Naive thymus-derived CD8-positive, alpha-beta T cell (primary cell): ENCODE data around the gene SERP2. TPM values are rescaled to one million over a fixed set of nuclear protein-coding genes. Genes with fewer than 3 reads are reported as not detected.

ENCODE experiments used
- ATAC-seq, 2 donors: fragments of 150-1000 bp; cut with Tn5 transposase in 1 of 2; sonication (Bioruptor Pico), chemical (Tn5 transposase) in 1 of 2; 1 replicate in 1 of 2; 2 replicates in 1 of 2; pipeline ENCODE4 v1.10.0; 2021; ENCODE audit warnings: mild to moderate bottlenecking in 2 of 2, moderate library complexity in 2 of 2
- POLR2A ChIA-PET: fragments of 350-600 bp; sonication (Branson Sonifier 250); formaldehyde crosslinking; loops from one replicate; lab custom pipeline; 2021; ENCODE audit warnings: antibody characterized with exemption; lab: Charles Lee
- DNase-seq, 10 donors: peaks; one replicate each; pipeline versions ENCODE4 v3.0.0 to v3.0.0-alpha.2; 2020 to 2022
- H3K27ac Mint-ChIP-seq, 10 donors: one replicate each; pipeline ENCODE4 v1.8.0; 2020 to 2022; ENCODE audit warnings: mild to moderate bottlenecking in 10 of 10, mixed read lengths in 10 of 10, moderate library complexity in 4 of 10, inconsistent platforms in 1 of 10
- H3K27me3 Mint-ChIP-seq, 5 donors: one replicate each; pipeline ENCODE4 v1.8.0; 2021 to 2022; ENCODE audit warnings: mixed read lengths in 5 of 5
- H3K36me3 Mint-ChIP-seq, 3 donors: one replicate each; pipeline ENCODE4 v1.8.0; 2020 to 2022; ENCODE audit warnings: mixed read lengths in 3 of 3, mild to moderate bottlenecking in 2 of 3, inconsistent platforms in 1 of 3
- H3K4me1 Mint-ChIP-seq, 4 donors: one replicate each; pipeline ENCODE4 v1.8.0; 2021 to 2022; ENCODE audit warnings: mixed read lengths in 4 of 4
- H3K4me3 Mint-ChIP-seq, 10 donors: one replicate each; pipeline ENCODE4 v1.8.0; 2020 to 2022; ENCODE audit warnings: mild to moderate bottlenecking in 10 of 10, mixed read lengths in 10 of 10, moderate library complexity in 6 of 10, inconsistent platforms in 1 of 10
- H3K9me3 Mint-ChIP-seq, 9 donors: one replicate each; pipeline ENCODE4 v1.8.0; 2020 to 2022; ENCODE audit warnings: mixed read lengths in 9 of 9, mild to moderate bottlenecking in 3 of 9, inconsistent platforms in 1 of 9, moderate library complexity in 1 of 9
- polyA plus RNA-seq, 3 donors: library from polyadenylated mRNA; unstranded; fragments of 300-500 nt; fragmentation: Illumina TruSeq; gene quantifications; one replicate each; pipeline ENCODE4 v1.2.3, GENCODE V29; 2021
- total RNA-seq, 8 experiments: library from RNA in 2 of 8; stranded (reverse) in 2 of 8; gene quantifications; one replicate each; pipeline ENCODE4 v1.2.3 and lab custom pipeline; 2021 to 2026

Gene SERP2
- total and polyA plus RNA-seq, 5 experiments from 2014 or later = 0.34 to 0.49 TPM; not detected in 3

DNA sequence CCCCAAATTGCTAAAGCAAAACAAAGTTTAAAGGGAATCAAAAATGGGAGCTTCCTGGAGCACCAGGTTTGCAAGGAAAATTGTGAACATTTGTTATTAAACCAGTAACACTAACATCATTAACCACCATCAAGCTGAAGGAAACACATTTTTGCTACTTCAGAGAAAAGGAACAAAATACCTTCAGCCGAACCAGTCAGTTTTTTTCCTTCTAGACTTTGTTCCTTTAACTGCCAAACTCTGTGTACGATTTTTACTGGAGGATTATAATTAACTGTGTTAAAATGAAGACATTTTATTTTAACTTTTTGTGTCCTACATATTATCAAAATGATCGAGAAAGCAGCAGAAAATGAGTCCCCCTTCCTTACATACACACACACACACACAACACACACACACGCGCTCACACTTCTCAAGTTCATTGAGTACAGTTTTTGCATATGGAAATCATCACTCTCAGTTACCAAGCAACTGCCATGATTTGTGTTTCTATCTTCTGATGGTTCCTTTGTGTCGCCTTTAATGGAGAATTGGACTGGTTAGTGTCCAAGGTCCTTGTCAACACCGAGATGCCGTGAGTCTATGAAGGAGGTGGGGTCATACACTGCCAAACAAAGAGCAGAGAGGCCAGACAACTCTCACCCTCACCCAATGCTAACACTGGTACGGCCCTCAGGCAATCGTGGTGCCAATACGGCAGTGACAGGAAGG, 9.8 kb upstream of the SERP2 start:
- ATAC-seq (no peak), DNase-seq (no peak)
- Mint-ChIP-seq H3K4me1 (no peaks in the 10 kb centered on the region), H3K27ac (no peak overlapping the region), H3K4me3 (no peak overlapping the region), H3K36me3 (no peaks in the 10 kb centered on the region), H3K9me3 (no peaks in the 10 kb centered on the region), H3K27me3 (peaks cover 0 to 7% (median 2%) of the 10 kb centered on the region in 5 donors)
- POLR2A ChIA-PET = no interaction called here

DNA sequence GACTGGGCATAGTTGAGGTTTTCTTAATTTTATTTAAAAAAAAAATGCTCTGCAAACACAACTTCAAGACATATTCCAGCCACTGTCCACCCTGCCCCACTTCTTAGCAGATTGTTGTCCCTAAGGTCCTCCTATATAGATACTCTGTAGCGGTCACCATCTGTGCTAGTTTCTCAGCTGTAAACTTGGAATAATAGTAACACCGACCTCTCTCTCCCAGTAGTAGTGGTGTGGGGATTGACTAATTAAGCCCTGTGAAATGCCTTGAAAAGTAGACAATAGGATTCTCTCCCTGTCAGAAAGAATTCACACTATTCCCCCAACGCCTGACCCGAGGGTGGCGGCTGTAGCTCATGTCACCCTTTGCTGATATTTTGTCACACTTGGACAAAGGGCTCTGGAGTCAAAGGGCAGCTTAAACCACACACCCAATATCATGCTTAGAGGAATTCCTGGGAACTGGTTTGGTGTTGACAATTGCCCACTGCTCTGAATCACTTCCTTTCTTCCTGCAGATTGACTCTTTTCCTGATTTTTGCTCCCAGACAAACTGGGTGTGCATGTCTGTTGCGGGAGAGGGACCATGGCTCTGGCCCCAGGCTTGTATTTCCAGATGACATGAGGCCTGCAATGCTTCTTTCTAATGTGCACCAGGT, 9.2 kb upstream of the SERP2 start:
- no peak for DNase-seq
- POLR2A ChIA-PET = no interaction called here
- Mint-ChIP-seq H3K9me3 (no peaks in the 10 kb centered on the region), H3K27ac (no peak overlapping the region), H3K27me3 (peaks cover 0 to 7% (median 2%) of the 10 kb centered on the region in 5 donors), H3K4me1 (peaks cover 0 to 4% (median 0%) of the 10 kb centered on the region in 4 donors), H3K4me3 (no peak overlapping the region), H3K36me3 (no peaks in the 10 kb centered on the region)
- no peak for ATAC-seq

DNA sequence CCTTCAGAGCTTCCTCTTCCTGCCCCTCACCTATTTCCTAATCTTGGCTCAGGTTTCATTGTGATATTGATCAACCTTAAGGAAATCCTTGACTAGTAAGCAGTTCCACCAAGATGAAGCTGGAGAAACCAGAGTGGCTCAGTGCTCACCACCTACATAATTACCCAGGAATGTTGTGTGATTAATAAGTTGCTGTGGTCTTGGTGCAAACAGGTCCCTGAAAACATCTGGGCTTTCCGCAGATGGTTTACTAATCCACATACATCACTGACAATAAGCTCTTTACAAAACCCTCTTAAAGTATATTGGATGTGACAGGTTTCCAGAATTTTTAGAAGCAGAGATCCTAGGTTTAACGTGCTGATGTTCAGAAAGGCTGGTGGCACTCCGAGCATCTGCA, 8.6 kb upstream of the SERP2 start:
- no peak overlapping the region for H3K27ac Mint-ChIP-seq
- H3K4me1 Mint-ChIP-seq = peaks cover 0 to 4% (median 0%) of the 10 kb centered on the region in 4 donors
- H3K4me3 Mint-ChIP-seq = no peak overlapping the region
- no peaks in the 10 kb centered on the region for H3K9me3 Mint-ChIP-seq
- peaks cover 0 to 7% (median 2%) of the 10 kb centered on the region in 5 donors for H3K27me3 Mint-ChIP-seq
- POLR2A ChIA-PET = no interaction called here
- ATAC-seq (no peak), DNase-seq (no peak)
- no peaks in the 10 kb centered on the region for H3K36me3 Mint-ChIP-seq

DNA sequence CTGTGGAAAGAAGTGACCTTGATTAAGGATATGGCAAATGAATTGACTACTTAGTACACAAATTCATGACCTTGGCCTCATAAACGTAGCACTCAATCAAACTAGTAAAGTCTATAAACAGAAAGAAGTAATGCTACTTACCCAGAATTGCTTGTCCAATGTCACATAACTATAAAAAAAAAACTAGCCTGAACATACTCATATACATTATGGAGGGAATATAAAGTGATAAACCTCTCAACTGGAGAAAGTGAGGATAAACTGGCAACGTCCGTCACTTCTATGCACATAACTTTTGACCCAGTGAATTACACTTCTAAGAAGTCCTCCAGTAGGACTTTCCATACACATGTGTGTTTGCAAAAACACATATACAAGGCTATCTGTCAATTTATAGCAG, 7.7 kb upstream of the SERP2 start:
- POLR2A ChIA-PET = no interaction called here
- Mint-ChIP-seq H3K4me1 (peaks cover 0 to 4% (median 0%) of the 10 kb centered on the region in 4 donors), H3K4me3 (no peak overlapping the region), H3K27ac (no peak overlapping the region), H3K9me3 (no peaks in the 10 kb centered on the region), H3K36me3 (no peaks in the 10 kb centered on the region), H3K27me3 (peaks cover 0 to 7% (median 4%) of the 10 kb centered on the region in 5 donors)
- DNase-seq (no peak), ATAC-seq (no peak)

DNA sequence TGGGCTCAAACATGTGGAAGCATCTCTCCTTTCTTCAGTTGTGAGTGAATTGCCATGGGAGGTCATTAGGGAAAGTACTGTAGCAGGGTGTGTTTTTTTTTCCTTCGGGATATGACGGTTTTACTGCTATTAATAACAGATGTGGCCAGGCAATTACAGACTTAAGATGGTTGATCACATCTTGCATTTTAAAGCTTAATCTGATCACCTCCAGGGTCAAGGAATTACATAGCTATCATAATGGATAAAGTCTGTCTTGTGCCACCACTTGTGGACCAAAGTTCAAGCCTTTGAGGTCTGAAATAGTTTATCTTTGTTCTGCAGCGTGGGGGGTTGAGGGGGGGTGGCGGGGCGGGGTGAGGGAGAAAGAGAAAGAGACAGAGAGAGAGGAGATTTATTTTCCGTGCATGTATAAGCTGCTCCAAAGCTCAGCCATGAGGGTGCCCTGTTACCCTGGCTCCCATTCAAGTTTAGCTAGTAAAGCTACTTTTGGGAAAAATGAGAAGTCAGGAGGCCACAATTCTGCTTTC, 5.5 kb upstream of the SERP2 start:
- ATAC-seq = no peak
- POLR2A ChIA-PET = no interaction called here
- peaks cover 0 to 11% (median 2%) of the 10 kb centered on the region in 4 donors for H3K4me1 Mint-ChIP-seq

DNA sequence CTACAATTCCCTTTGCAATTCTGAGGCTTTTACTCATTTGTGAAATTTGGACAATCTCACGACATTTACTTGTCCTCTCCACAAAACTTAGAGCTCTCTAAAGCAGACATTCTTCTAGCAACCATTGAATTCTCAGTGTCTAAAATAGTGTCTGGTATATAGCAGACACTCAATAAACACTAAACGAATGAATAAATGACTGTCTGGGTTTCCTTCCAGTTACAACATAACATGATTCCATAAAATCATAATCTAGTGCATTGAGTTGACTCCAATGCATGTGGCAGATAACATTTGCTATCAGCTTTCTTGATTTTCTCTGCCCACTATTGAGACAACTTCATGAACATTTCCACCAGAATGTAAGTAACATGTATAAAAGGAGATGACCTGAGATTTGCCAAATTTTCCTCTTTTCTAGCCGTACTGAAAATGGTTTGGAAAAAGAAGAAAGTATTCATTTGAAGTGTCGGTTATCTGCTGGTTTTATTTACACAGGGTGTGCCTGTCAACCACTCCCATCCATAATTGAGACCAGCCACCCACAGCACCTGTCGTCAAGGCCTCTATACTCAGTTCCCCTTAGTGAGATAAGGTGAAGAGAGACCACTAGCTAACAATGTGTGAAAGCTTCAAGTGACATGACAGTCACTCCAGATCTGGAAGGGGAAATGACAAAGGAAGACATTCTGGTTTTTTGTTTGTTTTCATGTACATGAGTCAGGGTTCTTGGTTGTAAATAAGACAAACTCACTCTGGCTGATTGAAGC, 4.8 kb upstream of the SERP2 start:
- peaks cover 0 to 11% (median 2%) of the 10 kb centered on the region in 4 donors for H3K4me1 Mint-ChIP-seq
- H3K9me3 Mint-ChIP-seq = peaks cover 0 to 3% (median 0%) of the 10 kb centered on the region in 9 donors
- no peak overlapping the region for H3K4me3 Mint-ChIP-seq
- H3K27me3 Mint-ChIP-seq = peaks cover 8 to 25% (median 12%) of the 10 kb centered on the region in 5 donors
- H3K36me3 Mint-ChIP-seq = no peaks in the 10 kb centered on the region
- DNase-seq (no peak), ATAC-seq (no peak)
- H3K27ac Mint-ChIP-seq = peak overlapping the region in 1 of 10 donors; percentile 72
- POLR2A ChIA-PET = no interaction called here

More for the DNA sequence above, 5.5 kb upstream of the SERP2 start:
- no peak for DNase-seq
- Mint-ChIP-seq H3K27ac (no peak overlapping the region), H3K36me3 (no peaks in the 10 kb centered on the region), H3K9me3 (peaks cover 0 to 3% (median 0%) of the 10 kb centered on the region in 9 donors), H3K27me3 (peaks cover 7 to 21% (median 12%) of the 10 kb centered on the region in 5 donors), H3K4me3 (no peak overlapping the region)

DNA sequence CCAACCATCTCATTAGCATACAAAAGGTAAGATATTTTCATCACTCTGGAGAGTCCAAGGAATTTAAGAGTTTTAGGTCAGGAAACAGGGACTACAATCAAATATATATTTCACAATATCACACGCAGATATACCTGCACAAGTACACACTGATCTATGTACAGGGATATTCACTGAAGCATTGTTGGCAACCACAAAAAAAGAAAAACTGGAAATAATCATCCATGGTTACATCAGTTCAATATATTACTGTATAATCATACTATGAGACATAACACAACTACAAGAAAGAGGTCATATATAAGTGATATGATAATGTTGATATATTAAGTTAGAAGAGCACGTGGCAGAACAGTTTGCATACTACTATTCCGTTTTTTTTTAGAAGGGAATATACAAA, 2.2 kb upstream of the SERP2 start:
- Mint-ChIP-seq H3K4me1 (peaks cover 0 to 11% (median 3%) of the 10 kb centered on the region in 4 donors), H3K27me3 (peaks cover 17 to 35% (median 20%) of the 10 kb centered on the region in 5 donors), H3K4me3 (no peak overlapping the region), H3K27ac (no peak overlapping the region), H3K36me3 (no peaks in the 10 kb centered on the region), H3K9me3 (peaks cover 0 to 7% (median 0%) of the 10 kb centered on the region in 9 donors)
- POLR2A ChIA-PET = no interaction called here
- ATAC-seq (no peak), DNase-seq (no peak)

DNA sequence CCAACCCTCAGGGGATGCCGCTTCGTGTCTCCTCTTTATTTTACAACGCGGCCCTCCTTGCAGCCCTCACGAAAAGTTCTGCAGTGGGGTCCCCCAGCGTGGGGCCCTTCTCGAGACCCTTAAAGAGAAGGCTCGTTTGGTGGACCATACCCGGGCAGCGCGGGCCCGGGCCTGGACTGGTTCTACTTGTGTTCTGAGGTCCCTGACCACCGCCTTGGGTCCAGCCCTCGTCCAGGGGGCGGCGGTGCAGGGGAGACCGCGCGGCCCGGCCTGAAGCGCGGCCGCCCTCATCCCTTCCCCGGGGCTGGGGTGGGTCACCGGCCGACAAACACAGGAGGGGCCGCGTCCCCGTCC, 400 bp upstream of the SERP2 start:
- Mint-ChIP-seq H3K27ac (peak overlapping the region in 3 of 10 donors; percentile 59 to 73 (median 69)), H3K9me3 (peaks cover 0 to 7% (median 0%) of the 10 kb centered on the region in 9 donors), H3K4me1 (peaks cover 0 to 11% (median 3%) of the 10 kb centered on the region in 4 donors), H3K36me3 (no peaks in the 10 kb centered on the region), H3K4me3 (peak overlapping the region in 3 of 10 donors; percentile 22 to 58 (median 38)), H3K27me3 (peaks cover 16 to 35% (median 18%) of the 10 kb centered on the region in 5 donors)
- DNase-seq = no peak
- POLR2A ChIA-PET = no interaction called here
- ATAC-seq = no peak

DNA sequence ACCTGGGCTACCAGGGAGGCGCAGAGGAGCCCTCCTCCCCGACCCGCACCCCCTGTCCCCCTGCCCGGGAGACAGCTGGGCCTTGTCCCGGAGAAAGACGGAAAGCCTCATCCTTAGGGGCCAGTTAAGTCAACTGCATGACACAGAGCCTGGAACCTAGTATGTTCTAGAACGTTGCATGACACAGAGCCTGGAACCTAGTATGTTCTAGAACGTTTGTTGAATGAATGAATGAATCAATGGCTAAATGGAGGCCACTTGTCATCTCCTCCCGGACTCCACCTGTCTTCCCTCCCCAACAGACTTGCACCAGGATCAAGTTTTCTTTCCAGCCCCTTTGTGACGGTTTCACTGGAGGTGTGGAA, 706 bp downstream of the SERP2 start:
- Mint-ChIP-seq H3K36me3 (no peaks in the 10 kb centered on the region), H3K4me1 (peaks cover 0 to 8% (median 3%) of the 10 kb centered on the region in 4 donors), H3K4me3 (peak overlapping the region; percentile 3 to 78 (median 60)), H3K27ac (peak overlapping the region in 1 of 10 donors; percentile 79), H3K27me3 (peaks cover 16 to 35% (median 20%) of the 10 kb centered on the region in 5 donors), H3K9me3 (peaks cover 0 to 7% (median 0%) of the 10 kb centered on the region in 9 donors)
- no peak for ATAC-seq
- POLR2A ChIA-PET = no interaction called here
- no peak for DNase-seq

DNA sequence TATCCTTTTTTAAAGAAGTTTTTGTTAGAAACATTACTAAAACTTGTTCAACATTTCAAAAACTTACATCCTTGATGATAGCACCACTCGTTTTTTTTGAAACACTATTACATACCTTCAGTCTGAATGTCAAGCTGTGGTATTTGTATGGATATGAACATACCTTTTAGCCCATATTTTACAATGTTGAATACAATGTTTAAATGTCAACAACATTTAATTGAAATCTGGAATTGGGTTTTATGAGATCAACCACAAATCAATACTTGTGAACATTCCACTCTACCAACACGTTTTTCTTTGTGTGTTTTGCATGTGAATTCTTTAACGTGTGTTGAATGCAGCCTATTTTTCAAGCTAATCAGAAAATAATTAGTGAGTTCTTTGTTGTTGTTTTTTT, 4.7 kb downstream of the SERP2 start:
- H3K27me3 Mint-ChIP-seq = peaks cover 8 to 13% (median 10%) of the 10 kb centered on the region in 5 donors
- DNase-seq = no peak
- peaks cover 0 to 3% (median 0%) of the 10 kb centered on the region in 4 donors for H3K4me1 Mint-ChIP-seq
- peaks cover 0 to 4% (median 0%) of the 10 kb centered on the region in 9 donors for H3K9me3 Mint-ChIP-seq
- ATAC-seq = no peak
- POLR2A ChIA-PET = no interaction called here
- H3K27ac Mint-ChIP-seq = no peak overlapping the region
- H3K4me3 Mint-ChIP-seq = no peak overlapping the region
- no peaks in the 10 kb centered on the region for H3K36me3 Mint-ChIP-seq

DNA sequence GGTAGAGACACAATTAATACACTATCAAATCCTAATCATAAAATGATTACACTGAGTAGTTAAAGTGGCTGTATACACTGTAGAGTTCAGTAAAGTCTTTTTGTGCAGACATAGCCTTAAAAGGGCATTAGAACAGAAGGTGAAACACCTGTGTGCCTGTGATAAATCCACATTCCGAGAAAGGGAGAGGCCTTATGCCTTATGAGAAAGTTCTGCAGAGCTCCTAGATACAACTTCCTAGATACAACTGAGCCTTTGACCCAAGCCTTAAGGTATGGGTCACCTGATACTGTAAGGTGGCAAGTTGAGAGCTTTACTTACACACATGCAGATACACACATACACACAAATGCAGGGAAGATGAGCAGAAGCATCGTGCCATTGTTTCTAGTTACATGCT, 6.3 kb downstream of the SERP2 start:
- H3K36me3 Mint-ChIP-seq = no peaks in the 10 kb centered on the region
- no peak overlapping the region for H3K4me3 Mint-ChIP-seq
- no peak overlapping the region for H3K27ac Mint-ChIP-seq
- peaks cover 3 to 6% (median 3%) of the 10 kb centered on the region in 5 donors for H3K27me3 Mint-ChIP-seq
- DNase-seq (no peak), ATAC-seq (no peak)
- H3K9me3 Mint-ChIP-seq = no peaks in the 10 kb centered on the region
- no peaks in the 10 kb centered on the region for H3K4me1 Mint-ChIP-seq
- POLR2A ChIA-PET = no interaction called here

DNA sequence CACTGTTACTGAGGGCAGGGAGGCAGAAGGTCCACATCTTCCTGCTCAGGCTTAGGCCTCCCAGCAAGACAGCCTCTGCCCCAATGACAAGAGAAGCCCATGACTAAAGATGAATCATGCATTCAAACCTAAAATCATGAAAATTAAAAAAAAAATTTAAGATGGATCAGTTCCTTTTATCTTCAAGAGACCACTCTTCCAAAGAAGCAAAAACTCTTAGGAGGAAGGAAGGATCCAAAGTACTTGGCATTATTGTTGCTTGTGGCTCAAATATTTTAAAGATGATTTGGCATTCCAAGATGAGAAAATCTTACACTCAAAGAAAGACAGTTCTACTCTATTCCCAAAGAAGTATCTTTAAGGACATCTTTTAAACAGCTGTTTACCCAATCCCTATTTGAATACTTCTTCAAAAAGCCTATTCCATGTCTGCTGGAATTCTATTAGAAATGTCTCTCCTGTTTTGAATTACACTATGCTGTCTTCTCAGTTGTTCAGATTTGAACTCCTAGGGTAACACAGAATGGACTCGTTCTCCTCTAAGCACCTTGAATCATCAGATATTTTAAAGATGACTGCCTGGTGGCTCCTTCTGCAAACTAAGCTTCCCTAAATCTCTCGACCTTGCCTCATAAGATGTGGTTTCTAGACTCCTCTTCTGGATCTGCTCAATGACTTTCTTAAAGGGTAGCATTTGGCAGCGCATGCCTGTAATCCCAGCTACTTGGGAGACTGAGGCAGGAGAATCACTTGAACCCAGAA, 7.0 kb downstream of the SERP2 start:
- ATAC-seq (no peak), DNase-seq (no peak)
- Mint-ChIP-seq H3K4me3 (no peak overlapping the region), H3K27ac (no peak overlapping the region), H3K9me3 (no peaks in the 10 kb centered on the region), H3K4me1 (no peaks in the 10 kb centered on the region), H3K36me3 (no peaks in the 10 kb centered on the region), H3K27me3 (peaks cover 0 to 3% (median 0%) of the 10 kb centered on the region in 5 donors)
- POLR2A ChIA-PET = interaction anchor here (0.6 to 0.7 kb wide), 2 partner anchors 35 to 53 kb away, joined by 5 to 7 read pairs; no protein-coding TSS in a partner anchor
